Measurements from ENCODE around the gene ZBTB39.

GRCh38 chr12:56955631-56956256 is 50.6 kb downstream of the ZBTB39 start:
- TF ChIP-seq, protein P1, sequence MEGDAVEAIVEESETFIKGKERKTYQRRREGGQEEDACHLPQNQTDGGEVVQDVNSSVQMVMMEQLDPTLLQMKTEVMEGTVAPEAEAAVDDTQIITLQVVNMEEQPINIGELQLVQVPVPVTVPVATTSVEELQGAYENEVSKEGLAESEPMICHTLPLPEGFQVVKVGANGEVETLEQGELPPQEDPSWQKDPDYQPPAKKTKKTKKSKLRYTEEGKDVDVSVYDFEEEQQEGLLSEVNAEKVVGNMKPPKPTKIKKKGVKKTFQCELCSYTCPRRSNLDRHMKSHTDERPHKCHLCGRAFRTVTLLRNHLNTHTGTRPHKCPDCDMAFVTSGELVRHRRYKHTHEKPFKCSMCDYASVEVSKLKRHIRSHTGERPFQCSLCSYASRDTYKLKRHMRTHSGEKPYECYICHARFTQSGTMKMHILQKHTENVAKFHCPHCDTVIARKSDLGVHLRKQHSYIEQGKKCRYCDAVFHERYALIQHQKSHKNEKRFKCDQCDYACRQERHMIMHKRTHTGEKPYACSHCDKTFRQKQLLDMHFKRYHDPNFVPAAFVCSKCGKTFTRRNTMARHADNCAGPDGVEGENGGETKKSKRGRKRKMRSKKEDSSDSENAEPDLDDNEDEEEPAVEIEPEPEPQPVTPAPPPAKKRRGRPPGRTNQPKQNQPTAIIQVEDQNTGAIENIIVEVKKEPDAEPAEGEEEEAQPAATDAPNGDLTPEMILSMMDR (IDR thresholded peaks at IDR 0.05; ENCODE audit: low read depth, low read length) = no peak
- TF ChIP-seq MYC (IDR thresholded peaks at IDR 0.05; ENCODE audit: low read depth, low read length) (no peak), POLR2A (IDR thresholded peaks at IDR 0.05; ENCODE audit: extremely low read depth, insufficient read length) (no peak), MAX (IDR thresholded peaks at IDR 0.05; ENCODE audit: low read depth, low read length) (no peak)

Measured in NB4 (cell line).